ENCODE results near the gene OR1I1.

Gene OR1I1

DNA sequence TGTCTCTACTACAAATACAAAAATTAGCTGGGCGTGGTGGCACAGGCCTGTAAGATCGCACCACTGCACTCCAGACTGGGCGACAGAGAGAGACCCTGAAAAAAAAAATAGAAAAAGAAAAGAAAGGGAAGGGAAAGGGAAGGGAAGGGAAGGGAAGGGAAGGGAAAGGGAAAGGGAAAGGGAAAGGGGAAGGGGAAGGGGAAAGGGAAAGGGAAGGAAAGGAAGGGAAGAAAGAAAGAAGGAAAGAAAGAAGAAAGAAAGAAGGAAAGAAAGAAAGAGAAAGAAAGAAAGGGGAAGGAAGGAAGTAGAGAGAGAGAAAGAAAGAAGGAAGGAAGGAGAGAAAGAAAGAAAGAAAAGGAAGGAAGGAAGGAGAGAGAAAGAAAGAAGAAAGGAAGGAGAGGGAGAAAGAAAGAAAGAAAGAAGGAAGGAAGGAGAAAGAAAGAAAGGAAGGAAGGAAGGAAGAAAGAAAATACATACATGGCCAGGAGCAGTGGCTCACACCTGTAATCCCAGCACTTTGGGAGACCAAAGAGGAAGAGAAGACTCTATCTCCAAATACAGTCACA lies 17.1 kb downstream of the OR1I1 start:
- DNase-seq, result no peak

DNA sequence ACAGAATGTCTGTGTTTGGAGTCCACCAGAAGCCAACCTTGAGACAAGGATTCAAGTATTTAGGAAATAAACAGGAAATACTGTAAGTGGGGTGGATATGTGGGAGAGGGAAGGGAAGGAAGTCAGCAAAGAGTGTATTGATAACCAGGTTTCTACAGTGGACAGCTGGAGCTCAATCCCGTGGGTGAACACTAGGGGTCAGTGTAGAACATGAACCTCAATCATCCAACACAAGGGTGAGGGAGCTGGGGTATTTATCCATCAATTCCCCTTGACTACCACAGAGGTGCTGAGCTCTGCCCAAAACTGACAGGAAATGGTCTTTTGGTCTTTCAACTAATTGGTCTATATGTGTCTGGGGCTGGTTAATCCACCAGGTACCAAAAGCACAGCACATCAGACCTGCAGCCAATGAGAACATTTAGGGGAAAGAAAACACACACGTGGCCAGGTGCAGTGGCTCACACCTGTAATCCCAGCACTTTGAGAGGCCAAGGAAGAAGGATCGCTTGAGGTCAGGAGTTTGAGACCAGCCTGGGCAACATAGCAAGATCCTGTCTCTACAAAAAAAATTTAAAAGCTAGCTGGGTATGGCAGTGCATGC lies 19.6 kb downstream of the OR1I1 start:
- no peak for DNase-seq

DNA sequence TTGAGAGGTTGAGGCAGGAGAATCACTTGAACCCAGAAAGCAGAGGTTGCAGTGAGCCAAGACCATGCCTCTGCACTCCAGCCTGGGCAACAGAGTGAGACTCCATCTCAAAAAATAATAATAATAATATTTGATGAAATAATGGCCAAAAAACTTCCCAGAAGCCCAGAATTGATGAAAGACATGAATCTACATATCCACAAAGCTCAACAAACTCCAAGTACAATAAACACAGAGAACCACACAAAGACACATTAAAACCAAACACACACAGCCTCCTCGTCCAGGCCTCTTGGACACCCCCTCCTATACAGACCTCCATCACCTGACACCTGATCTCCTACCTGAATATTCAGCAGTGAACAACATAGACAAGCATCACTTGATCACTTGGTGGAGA lies 22.0 kb downstream of the OR1I1 start:
- DNase-seq, result no peak

DNA sequence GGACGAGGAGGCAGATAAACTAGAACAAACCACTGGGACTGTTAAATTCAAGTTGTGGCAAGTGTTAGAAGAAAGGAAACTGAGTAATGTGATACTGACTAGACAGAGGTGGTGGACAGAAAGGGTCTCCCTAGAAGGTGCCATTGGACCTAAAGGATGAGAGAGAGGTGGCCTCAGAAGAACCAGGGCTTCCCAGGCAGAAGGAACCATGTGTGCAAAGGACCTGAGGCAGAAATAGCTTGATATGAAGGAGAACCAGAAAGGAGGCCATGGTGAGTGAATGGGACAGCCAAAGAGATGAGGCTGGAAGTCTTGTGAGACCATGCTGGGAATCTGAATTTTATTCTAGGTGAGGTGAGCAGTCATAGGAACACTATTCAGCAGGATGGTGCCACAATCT lies 22.4 kb downstream of the OR1I1 start:
- no peak for DNase-seq

DNA sequence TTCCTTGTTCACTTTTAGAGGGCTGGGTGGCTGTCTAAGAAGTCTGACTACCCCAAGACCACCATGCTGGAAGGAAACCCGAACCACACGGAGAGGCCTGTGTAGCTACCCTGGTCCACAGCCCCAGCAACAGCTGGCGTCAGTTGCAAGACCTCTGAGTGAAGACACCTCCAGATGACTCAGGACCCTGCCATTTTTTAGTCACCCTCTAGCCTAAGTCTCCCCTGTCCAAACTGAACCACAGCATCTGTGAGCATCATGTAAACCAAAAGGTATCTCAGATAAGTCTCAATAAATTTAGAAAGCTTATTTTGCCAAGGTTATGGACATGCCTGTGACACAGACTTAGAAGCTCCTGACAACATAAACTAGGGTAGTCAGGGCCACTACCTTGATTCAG lies 23.0 kb downstream of the OR1I1 start:
- DNase-seq, result no peak

DNA sequence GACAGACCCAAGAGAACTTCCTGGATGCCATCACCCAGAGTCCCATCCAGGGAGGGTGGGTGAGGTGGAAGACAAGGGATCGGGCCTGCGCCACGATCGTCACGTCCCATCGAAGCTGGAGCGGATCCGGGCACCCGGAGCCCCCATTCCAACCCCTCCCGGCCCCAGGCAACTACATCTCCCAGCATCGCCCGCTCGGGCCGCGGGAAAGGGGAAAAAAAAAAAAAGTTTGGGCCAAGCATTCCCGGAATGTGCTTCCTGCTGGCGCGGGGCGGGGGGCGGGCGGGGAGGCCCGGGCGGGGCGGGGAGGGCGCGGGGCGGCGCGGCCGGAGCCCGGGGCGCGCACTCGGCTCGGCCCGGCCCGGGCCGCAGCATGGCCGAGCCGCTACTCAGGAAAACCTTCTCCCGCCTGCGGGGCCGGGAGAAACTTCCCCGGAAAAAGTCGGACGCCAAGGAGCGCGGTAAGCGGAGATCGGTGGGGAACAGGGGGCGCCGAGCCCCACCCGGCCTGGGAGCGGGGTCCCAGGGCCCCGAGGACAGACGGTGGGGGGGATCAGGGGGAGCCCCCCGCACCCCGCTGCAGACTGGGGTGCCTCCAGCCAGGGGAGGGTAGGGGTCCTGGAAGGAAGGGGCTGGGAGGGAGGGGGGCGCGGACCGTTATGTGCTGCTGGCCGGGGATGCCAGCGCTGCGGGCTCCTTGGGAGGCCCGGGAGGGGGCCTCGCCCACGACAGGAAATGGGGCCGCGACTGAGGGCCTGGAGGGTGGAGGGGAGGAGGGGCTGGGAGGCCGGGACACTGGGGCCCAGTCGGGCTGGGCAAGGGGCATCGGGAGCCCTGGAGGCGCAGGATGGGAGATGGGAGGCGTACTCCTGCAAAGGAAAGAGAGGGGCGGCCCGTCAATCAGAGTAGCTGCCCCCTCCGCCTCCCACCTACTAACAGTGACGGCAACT lies 25.3 kb downstream of the OR1I1 start, which contains the start of gene SYDE1:
TSS of gene SYDE1 (plus strand) at position 341 of the 950 bp plus-strand sequence. CDS start at position 374, 33 bp downstream.
- DNase-seq, result no peak

DNA sequence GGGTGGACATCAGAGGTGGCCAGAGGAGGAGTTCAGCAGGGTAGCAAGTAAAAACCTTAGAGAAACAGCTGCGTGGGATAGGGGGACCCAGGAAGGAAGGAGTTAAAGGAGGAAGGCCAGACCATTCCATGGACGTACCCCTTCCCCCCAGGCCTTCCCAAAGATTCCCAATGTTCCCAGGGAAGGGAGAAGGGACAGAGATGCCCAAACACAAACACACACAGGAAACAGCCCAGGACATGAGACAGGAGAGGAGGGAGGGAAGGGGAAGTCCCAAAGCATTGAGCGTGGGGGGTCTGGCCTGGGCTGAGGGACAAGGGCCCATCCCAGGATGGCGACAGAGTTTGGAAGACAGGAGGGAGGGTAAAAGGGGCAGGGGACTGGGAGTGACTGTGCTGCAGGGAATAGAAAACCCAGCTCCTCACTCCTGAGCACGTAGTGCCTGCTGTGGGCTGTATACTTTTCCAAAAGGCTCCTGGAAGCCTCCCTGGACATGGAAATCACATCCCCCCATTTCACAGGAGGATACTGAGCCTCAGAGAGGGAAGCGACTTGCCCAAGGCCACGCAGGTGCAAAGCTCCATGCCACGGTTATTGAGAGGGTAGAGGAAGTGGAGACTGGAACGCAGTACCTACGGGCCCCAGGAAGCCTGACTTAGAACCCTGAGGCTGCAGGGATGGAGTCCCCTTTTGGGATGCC lies 26.3 kb downstream of the OR1I1 start:
- DNase-seq, result no peak

DNA sequence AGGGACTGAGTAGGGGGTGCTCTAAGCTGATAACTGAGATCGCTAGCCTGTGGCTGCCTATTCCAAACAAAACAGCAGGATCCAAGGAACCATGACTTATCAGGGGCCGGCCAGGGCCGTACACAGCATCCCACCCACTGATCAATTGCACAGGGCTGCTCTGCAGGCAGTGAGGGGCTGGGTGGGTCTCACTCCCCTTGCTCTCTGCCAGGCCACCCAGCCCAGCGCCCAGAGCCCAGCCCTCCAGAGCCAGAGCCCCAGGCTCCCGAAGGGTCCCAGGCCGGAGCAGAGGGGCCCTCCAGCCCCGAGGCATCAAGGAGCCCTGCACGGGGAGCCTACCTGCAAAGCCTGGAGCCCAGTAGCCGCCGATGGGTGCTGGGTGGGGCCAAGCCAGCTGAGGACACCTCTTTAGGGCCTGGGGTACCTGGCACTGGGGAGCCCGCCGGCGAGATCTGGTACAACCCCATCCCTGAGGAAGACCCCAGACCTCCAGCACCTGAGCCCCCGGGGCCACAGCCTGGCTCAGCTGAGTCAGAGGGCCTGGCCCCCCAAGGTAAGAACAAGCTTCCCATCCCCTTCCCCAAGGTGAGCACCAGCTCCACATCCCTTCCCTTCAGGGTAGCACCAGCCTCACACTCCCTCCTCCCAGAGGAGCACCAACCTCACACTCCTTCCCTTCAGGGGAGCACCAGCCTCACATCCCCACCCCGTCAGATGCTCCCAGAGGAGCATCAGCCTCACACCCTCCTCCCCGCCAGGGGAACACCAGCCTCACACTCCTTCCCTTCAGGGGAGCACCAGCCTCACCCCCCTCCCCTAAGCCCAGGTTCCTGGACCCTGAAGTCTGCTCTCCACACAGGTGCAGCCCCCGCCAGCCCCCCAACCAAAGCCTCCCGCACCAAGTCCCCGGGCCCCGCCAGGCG lies 27.1 kb downstream of the OR1I1 start:
- no peak for DNase-seq

DNA sequence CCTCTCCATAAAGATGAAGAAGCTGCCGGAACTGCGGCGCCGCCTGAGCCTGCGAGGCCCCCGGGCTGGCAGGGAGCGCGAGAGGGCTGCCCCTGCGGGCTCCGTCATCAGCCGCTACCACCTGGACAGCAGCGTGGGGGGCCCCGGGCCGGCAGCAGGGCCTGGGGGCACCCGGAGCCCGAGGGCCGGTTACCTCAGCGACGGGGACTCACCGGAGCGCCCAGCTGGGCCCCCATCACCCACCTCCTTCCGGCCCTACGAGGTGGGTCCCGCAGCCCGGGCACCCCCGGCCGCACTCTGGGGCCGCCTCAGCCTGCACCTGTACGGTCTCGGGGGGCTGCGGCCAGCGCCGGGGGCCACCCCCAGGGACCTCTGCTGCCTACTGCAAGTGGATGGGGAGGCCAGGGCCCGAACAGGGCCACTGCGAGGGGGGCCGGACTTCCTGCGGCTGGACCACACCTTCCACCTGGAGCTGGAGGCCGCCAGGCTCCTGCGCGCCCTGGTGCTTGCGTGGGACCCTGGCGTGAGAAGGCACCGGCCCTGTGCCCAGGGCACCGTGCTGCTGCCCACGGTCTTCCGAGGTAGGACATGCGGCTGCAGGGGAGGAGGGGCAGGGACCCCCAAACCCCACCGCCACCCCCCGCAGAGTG lies 27.9 kb downstream of the OR1I1 start:
- no peak for DNase-seq

DNA sequence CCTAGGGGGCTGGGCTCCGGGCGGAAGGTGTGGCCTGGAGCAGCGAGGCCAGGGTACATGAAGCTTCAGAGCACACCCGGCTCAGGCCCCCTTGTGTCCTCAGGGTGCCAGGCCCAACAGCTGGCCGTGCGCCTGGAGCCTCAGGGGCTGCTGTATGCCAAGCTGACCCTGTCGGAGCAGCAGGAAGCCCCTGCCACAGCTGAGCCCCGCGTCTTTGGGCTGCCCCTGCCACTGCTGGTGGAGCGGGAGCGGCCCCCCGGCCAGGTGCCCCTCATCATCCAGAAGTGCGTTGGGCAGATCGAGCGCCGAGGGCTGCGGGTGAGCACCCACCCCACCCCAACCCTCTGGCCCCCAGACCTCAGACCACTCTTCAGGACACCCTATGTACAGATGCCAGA lies 28.4 kb downstream of the OR1I1 start:
- no peak for DNase-seq

DNA sequence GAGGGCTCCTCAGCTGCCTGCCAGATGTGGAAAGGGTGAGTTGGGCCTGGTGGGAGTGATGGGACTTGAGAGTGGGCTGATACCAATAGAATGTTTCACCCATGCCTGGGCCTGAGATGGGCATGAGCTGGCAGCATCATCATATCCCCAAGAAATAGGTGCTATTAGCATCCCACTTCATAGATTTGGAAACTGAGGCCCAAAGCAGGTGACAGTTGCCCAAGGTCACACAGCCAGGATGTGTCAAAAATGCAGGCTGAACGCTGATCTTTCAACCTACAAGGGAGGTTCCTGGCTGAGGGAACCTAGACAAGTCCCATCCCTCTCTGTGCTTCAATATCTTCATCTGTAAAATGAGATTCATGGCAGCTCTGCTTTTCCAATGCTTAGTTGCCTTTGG lies 29.7 kb downstream of the OR1I1 start:
- no peak for DNase-seq

DNA sequence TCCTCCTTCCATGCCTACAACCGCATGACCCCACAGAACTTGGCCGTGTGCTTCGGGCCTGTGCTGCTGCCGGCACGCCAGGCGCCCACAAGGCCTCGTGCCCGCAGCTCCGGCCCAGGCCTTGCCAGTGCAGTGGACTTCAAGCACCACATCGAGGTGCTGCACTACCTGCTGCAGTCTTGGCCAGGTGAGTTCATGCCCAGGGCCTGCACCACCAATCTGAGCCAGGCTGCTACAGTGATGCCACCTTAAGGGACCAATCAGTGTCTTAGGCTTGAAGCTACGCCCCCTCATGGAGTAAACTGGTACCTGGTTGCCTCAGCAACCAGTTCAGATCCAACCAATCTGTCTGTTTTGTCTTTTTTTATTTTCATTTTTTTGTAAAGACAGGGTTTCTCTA lies 30.4 kb downstream of the OR1I1 start:
- no peak for DNase-seq

DNA sequence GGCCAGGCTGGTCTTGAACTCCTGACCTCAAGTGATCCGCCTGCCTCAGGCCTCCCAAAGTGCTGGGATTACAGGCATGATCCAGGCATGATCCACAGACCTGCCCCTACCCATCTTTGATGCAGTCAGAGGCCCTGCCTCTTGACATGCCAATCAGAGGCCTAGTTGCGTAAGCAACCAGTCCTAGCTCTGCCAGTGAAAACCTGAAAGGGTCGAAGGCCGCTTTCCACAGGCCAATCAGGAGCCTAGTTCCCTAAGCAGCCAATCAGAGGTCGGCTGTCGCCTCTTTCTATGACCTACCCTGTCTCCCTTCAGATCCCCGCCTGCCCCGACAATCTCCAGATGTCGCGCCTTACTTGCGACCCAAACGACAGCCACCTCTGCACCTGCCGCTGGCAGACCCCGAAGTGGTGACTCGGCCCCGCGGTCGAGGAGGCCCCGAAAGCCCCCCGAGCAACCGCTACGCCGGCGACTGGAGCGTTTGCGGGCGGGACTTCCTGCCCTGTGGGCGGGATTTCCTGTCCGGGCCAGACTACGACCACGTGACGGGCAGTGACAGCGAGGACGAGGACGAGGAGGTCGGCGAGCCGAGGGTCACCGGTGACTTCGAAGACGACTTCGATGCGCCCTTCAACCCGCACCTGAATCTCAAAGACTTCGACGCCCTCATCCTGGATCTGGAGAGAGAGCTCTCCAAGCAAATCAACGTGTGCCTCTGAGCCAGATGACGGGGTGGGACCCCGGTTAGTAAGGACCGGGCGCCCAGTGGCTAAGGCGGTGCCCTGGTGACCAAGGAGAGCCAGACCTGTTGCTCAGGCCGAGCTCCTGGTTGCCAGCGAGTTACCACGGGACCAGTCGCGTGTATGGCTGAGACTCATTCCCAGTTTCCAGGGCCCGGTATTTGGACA lies 31.5 kb downstream of the OR1I1 start:
- no peak for DNase-seq

DNA sequence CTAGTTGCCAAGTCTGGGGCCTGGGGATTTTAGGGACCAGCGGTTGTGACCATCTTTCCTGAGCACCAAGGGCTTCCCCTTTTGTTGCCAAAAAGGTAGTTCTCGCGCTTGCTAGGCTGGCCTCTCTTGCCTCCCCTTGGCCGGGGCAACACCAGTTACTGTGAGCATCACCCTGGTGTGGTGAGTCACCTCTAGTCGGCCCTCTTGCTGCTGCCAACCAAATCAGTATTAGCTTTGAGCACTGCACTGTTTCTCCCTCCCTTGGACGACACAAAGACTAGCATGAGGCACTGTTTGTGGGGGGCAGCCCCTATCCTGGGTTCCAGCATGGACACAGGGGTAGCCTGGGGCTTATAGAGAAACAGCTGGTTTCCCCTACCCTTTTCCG lies 32.1 kb downstream of the OR1I1 start:
- DNase-seq, result no peak

DNA sequence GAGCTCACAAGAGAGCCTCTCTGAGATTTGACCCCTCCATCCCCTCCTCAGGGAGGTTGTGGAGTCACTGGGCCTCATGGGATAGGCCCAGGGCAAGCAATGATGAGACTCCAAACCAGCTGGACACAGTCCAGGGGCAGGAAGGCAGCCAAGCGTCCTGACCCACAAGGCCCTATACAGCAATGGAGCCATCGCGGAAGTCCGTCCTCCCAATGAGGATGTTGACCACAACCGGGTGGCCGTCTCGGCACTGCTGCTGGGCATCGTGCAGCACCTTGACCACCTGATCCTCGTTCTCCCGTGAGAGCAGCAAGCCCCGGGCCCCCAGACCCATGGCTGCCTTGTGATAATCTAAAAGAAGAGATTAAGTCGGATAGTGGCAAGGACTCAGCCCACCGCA lies 33.1 kb downstream of the OR1I1 start:
- DNase-seq, result no peak

DNA sequence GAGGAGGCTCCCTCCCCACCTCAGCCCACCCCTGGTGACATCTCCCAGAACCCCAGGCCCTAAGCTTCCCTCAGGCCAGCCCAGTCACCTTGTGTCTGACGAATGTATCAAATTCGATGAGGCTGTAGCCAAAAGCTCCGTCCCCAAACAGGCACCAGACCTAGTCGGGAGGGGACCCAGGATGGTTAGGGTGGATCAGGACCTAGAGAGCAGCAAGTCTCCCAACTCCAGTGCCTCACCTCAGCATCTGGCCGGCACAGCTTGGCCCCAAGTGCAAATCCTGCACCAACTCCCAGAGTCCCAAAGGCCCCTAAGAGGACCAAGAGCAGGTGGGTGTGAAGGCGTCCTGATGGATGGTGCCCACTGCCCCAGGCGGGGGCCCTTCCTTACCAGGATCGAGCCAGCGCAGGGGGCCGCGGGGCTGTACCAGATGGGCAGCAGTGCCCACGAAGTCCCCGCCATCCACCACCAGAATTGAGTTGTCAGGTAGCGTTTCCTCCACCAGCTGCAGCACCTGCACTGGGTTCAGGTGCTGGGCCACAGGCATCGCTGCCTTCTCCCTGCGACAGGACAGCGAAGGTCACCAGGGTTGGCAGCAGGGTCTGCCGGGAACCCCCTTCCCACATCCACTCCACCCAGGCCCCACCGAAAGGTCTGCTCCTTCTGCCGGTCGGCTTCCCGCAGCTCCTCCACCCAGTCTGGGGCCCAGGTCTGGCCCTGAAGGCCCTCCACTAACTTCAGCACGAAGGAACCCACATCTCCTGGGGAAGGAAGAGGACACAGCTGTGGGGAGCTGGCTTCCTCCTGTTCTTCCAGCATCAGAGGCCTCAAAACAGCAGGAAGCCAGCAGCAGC lies 34.0 kb downstream of the OR1I1 start:
- DNase-seq, result no peak

DNA sequence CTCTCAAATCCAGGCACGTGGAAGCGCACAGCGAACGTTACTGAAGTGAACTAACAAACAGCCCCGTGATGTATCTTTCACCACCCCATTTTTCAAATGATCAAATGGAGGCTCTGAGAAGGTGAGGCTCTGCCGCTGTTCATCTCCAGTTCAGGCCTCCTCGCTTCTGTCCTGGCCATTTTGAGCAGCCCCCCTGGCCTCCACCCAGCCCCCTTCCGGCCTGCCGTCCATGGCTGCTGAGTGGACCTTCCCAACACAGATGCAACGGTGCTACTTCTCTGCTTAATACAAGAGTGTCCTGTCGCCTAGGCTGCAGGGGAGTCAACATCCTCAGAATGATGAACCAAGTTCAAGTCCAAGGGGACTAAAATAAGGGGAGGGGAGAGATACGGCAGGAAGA lies 34.8 kb downstream of the OR1I1 start:
- DNase-seq, result no peak

DNA sequence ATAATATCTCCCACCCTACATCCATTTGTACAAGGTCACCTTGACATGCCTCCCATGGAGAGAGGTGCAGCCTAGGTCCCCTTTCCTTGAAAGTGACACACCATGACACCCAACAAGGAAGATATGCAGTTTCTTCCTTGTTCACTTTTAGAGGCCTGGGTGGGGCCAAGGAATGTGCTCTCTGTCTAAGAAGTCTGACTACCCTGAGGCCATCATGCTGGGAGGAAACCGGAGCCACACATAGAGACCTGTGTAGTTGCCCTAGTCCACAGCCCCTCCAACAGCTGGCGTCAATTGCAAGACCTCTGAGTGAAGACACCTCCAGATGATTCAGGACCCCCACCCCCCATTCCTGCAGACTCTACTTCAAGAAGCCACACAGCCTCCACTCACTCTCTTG lies 36.2 kb downstream of the OR1I1 start:
- DNase-seq, result no peak

DNA sequence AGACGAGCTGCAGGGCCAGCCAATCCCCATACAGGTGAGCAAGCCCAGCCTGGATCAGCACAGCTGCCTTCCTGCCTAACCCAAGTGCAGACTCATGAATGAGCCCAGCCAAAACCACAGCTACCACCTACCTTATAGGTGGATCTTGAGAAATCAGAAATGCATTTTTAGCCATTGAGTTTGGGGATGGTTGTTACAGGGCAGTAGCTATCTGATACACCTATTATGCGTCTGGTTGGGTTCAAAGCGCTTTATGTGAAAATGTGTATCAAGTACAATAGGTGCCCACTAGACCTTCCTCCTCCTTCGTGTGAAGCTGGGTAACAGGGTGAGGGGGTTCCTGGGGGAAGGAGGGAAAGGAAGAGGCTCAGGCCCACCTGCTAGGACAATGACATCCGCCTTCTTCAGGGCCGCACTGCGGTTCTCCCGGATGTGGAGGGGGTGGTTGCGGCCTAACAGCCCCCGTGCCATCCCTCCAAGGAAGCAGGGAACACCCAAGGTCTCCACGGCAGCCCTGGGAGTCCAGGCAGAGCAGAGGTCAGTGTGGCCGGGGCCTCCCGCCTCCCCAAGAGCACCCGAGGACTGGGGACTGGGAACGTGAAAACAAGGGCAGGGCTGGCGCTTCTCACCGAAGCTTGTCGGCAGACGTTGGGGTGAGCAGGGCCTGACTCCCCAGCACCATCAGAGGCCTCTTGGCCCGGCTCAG lies 36.9 kb downstream of the OR1I1 start:
- no peak for DNase-seq
